K562 (cell line): ENCODE data around the gene PDE5A. TPM values are rescaled to one million over a fixed set of nuclear protein-coding genes. Genes with fewer than 3 reads are reported as not detected.

ENCODE experiments used
- ATAC-seq: fragments of 200-7000 bp; cut with Tn5 transposase; 3 replicates; pipeline ENCODE4 v1.9.1; 2020; ENCODE audit warnings: moderate library complexity
- BruUV-seq: library from RNA; stranded (reverse); fragments of 400-500 nt; replicated peaks from 2 replicates; lab custom pipeline; 2021; lab: Mats Ljungman, UMichigan
- CTCF ChIA-PET: fragments of 300-600 bp; formaldehyde crosslinking; extraction: SDS; loops from one replicate; lab custom pipeline; 2021; ENCODE audit warnings: low intra/inter-chr PET ratio; lab: Yijun Ruan, JAX
- POLR2A ChIA-PET: fragments of 300-600, 350-650 bp; sonication (Branson Sonifier 250); formaldehyde crosslinking; extraction: SDS; loops from one replicate; lab custom pipeline; 2021; ENCODE audit warnings: antibody characterized with exemption, inconsistent platforms; lab: Yijun Ruan, JAX
- DNase-seq, 4 experiments: peaks; one replicate each; pipeline versions ENCODE4 v3.0.0 to v3.0.0-alpha.2; 2011 to 2018; ENCODE audit warnings: low spot score in 3 of 4, mixed read lengths in 3 of 4; ENCODE audit errors: extremely low read depth in 1 of 4
- FAIRE-seq: peaks from 2 replicates; lab custom pipeline; 2011; peaks lifted over from hg19 to GRCh38; lab: Jason Lieb, UNC
- H2AFZ ChIP-seq: 2 replicates; pipeline ENCODE4 v1.6.0; 2011; ENCODE audit warnings: low read depth, low read length, control low read depth, inconsistent platforms
- H3K27ac ChIP-seq: fragments of 200-600 bp; 3 replicates; pipeline ENCODE4 v1.8.0; 2011; ENCODE audit warnings: low read depth, mild to moderate bottlenecking, control low read depth, inconsistent platforms, low read length, moderate library complexity, mixed read lengths; ENCODE audit errors: extremely low read depth
- H3K27me3 ChIP-seq, 2 experiments: fragments of 300-600 bp in 1 of 2; 2 replicates in 1 of 2; 3 replicates in 1 of 2; pipeline versions ENCODE4 v1.6.0 to v1.8.0; 2011; ENCODE audit warnings: inconsistent platforms in 2 of 2, low read length in 2 of 2, mild to moderate bottlenecking in 1 of 2, mixed read lengths in 1 of 2, moderate library complexity in 1 of 2; ENCODE audit not compliant: control insufficient read depth in 2 of 2, insufficient read depth in 2 of 2
- H3K36me3 ChIP-seq: fragments of 300-600 bp; 3 replicates; pipeline ENCODE4 v1.8.0; 2011; ENCODE audit warnings: mild to moderate bottlenecking, low read length, inconsistent platforms; ENCODE audit not compliant: control insufficient read depth, insufficient read depth
- H3K4me1 ChIP-seq, 2 experiments: fragments of 200-600 bp in 1 of 2; replicated peaks in 1 of 2; 2 replicates in 1 of 2; 3 replicates in 1 of 2; pipeline versions ENCODE4 v1.5.1 to v1.8.0; 2011; ENCODE audit warnings: inconsistent platforms in 2 of 2, low read length in 2 of 2, mild to moderate bottlenecking in 1 of 2, mixed read lengths in 1 of 2, moderate library complexity in 1 of 2; ENCODE audit not compliant: control insufficient read depth in 2 of 2, insufficient read depth in 2 of 2
- H3K4me2 ChIP-seq: 2 replicates; pipeline ENCODE4 v1.6.1; 2011; ENCODE audit warnings: low read length, control low read depth, inconsistent platforms, mixed read lengths; ENCODE audit not compliant: insufficient read depth
- H3K4me3 ChIP-seq: fragments of 200-600 bp; sonication (generic), shearing (Covaris generic); 2 replicates; pipeline ENCODE4 v1.5.1; 2016; ENCODE audit warnings: control low read depth, inconsistent platforms
- H3K79me2 ChIP-seq: fragments of 200-600 bp; 3 replicates; pipeline ENCODE4 v1.8.0; 2011; ENCODE audit warnings: low read length, inconsistent platforms; ENCODE audit not compliant: control insufficient read depth, insufficient read depth
- H3K9ac ChIP-seq, 2 experiments: 2 replicates each; pipeline versions ENCODE4 v1.6.0 to v1.6.1; 2011; ENCODE audit warnings: low read depth in 2 of 2, low read length in 2 of 2, control low read depth in 1 of 2, inconsistent platforms in 1 of 2, mild to moderate bottlenecking in 1 of 2, mixed read lengths in 1 of 2; ENCODE audit not compliant: insufficient read depth in 1 of 2
- H3K9me1 ChIP-seq: one replicate; pipeline ENCODE4 v1.6.0; 2011; ENCODE audit warnings: inconsistent platforms, mild to moderate bottlenecking, low read length, moderate library complexity; ENCODE audit not compliant: control insufficient read depth, insufficient read depth
- H3K9me3 ChIP-seq: replicated peaks from 2 replicates; pipeline ENCODE4 v1.5.1; 2011; ENCODE audit warnings: low read depth, low read length, inconsistent platforms; ENCODE audit not compliant: control insufficient read depth, insufficient read depth
- H4K20me1 ChIP-seq: replicated peaks from 2 replicates; pipeline ENCODE4 v1.6.1; 2011; ENCODE audit warnings: low read length, inconsistent platforms, mixed read lengths; ENCODE audit not compliant: control insufficient read depth, insufficient read depth
- FOXA3 ChIP-seq, 2 experiments: fragments of 450-650 bp in 1 of 2; sonication (generic) in 1 of 2; formaldehyde crosslinking; IDR thresholded peaks in 1 of 2; conservative IDR thresholded peaks in 1 of 2; 2 replicates each; pipeline versions ENCODE4 v1.4.0 to v1.8.0; 2020 to 2022; ENCODE audit warnings: mild to moderate bottlenecking in 2 of 2, missing genetic modification reagents in 1 of 2
- IRF9 ChIP-seq: fragments of 450-650 bp; IDR thresholded peaks from 2 replicates; pipeline ENCODE4 v1.6.1; 2016; ENCODE audit warnings: missing biosample characterization, missing genetic modification characterization
- MED1 ChIP-seq: sonication (generic); formaldehyde crosslinking; IDR thresholded peaks from 2 replicates; pipeline ENCODE4 v1.8.1; 2023; ENCODE audit warnings: missing genetic modification reagents, borderline replicate concordance
- MYC ChIP-seq, 2 experiments: fragments of 250-450 bp in 1 of 2; sonication (Bioruptor Pico) in 1 of 2; IDR thresholded peaks; 2 replicates each; pipeline versions ENCODE4 v1.5.1 to v1.6.1; 2012 to 2021; ENCODE audit warnings: low read depth in 2 of 2, borderline replicate concordance in 1 of 2, improper control_type of control experiment in 1 of 2, low read length in 1 of 2, mild to moderate bottlenecking in 1 of 2, moderate library complexity in 1 of 2
- ZNF197 ChIP-seq: fragments of 200-800 bp; sonication (Bioruptor generic); IDR thresholded peaks from 2 replicates; pipeline ENCODE4 v1.6.1; 2016; ENCODE audit warnings: low read depth, missing genetic modification characterization, missing compliant biosample characterization
- WGBS: fragments of 100-300 bp; shearing (Covaris generic); methylation state at CpG from one replicate; pipeline ENCODE4 v1.1.6; 2016; ENCODE audit warnings: low coverage, mixed read lengths; ENCODE audit not compliant: insufficient coverage; ENCODE audit errors: missing lambda C conversion rate; 5-methylcytosine and 5-hydroxymethylcytosine counted together
- in situ Hi-C: fragments of 300-500 bp; cut with MboI; formaldehyde crosslinking; loops from 4 replicates; pipeline ENCODE4 v1.15.0; 2018; ENCODE audit warnings: inconsistent platforms, mixed read lengths
- intact Hi-C: fragments of 100-400 bp; cut with micrococcal nuclease; formaldehyde crosslinking; loops from 2 replicates; pipeline ENCODE4 v1.14.2; 2022
- polyA plus RNA-seq, 8 experiments: library from polyadenylated mRNA; depleted of rRNA in 4 of 8; stranded (reverse) in 5 of 8; unstranded in 3 of 8; fragments of >200 nt; fragmentation: Nextera tagmentation in 2 of 8; fragmentation: Illumina TruSeq in 1 of 8; extraction: Ambion mirVana in 2 of 8; extraction: Trizol in 1 of 8; gene quantifications; 2 replicates each; pipeline versions ENCODE4 v1.2.1 to v1.2.3, GENCODE V29; 2011 to 2014; ENCODE audit warnings: inconsistent platforms in 1 of 8, missing spikeins in 1 of 8
- total RNA-seq, 7 experiments: library from RNA; depleted of rRNA in 6 of 7; stranded (reverse); fragments of >200 nt in 6 of 7; fragmentation: Illumina TruSeq in 2 of 7; extraction: Trizol in 2 of 7; gene quantifications; 2 replicates each; pipeline versions ENCODE4 v1.2.1 to v1.2.3, GENCODE V29; 2011 to 2021; ENCODE audit warnings: low replicate concordance in 1 of 7
- TF ChIP-seq, protein P1 (sequence below): fragments of 450-650 bp; conservative IDR thresholded peaks from 2 replicates; pipeline ENCODE4 v1.6.1; 2016; ENCODE audit warnings: missing genetic modification characterization, low read depth, mild to moderate bottlenecking, missing compliant biosample characterization, moderate library complexity

Gene PDE5A
- total and polyA plus RNA-seq, 9 of the 15 experiments (the other 6 are each of a cell fraction or from before 2014, with no cell fraction given) = 0.07 to 1.9 (median 0.29) TPM

DNA sequence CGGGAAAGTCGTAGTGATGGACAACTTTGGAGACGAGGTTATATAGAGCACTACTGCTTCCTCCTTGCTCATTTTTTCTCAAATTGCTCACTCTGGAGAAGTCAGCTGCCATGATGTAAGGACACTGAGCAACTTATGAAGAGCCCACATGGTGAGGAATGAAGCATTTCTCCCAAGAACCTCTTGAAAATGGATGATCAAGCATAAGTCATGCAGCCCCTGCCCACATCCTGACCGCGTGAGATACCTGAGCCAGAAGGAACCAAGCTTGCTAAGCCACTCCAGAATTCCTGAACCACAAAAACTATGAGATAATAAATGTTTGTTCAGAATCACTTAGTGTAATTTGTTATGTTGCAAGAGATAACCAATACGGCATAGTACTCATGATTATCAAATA is 42.8 kb downstream of the PDE5A start (continued):
- TF ChIP-seq MYC (IDR thresholded peaks at IDR 0.05; ENCODE audit: low read depth, low read length) = no peak
- TF ChIP-seq MYC (CRISPR knock-in tag; IDR thresholded peaks at IDR 0.05; ENCODE audit: borderline replicate concordance, low read depth) = no peak
- no peak for TF ChIP-seq MED1 (CRISPR knock-in tag)
- TF ChIP-seq, all 486 proteins: peak for 0

GRCh38 chr4:119581190-119581873 is 47.3 kb downstream of the PDE5A start:
- H3K79me2 ChIP-seq = no peaks in the 10 kb centered on the region
- no peak overlapping the region for H3K4me2 ChIP-seq
- ChIA-PET CTCF (no interaction called here), POLR2A (no interaction called here)
- no peak overlapping the region for H3K4me3 ChIP-seq
- H3K27me3 ChIP-seq = no peaks in the 10 kb centered on the region
- ATAC-seq (no peak), FAIRE-seq (no peak), DNase-seq (no peak)
- 0% methylated on average over 3 of the region's 3 CpGs for WGBS
- in situ Hi-C loops (no loop called here), intact Hi-C loops (no loop called here)
- H3K4me1 ChIP-seq = no peaks in the 10 kb centered on the region
- H2AFZ ChIP-seq = no peak overlapping the region
- H3K9me1 ChIP-seq = no peaks in the 10 kb centered on the region
- no peaks in the 10 kb centered on the region for H3K36me3 ChIP-seq
- H3K27ac ChIP-seq = no peak overlapping the region
- no peaks in the 10 kb centered on the region for H4K20me1 ChIP-seq
- H3K9me3 ChIP-seq = no peaks in the 10 kb centered on the region
- BruUV-seq = no TSS peak
- H3K9ac ChIP-seq = no peak overlapping the region
- TF ChIP-seq ZNF197 (CRISPR knock-in tag) = no peak
- TF ChIP-seq, protein P1, sequence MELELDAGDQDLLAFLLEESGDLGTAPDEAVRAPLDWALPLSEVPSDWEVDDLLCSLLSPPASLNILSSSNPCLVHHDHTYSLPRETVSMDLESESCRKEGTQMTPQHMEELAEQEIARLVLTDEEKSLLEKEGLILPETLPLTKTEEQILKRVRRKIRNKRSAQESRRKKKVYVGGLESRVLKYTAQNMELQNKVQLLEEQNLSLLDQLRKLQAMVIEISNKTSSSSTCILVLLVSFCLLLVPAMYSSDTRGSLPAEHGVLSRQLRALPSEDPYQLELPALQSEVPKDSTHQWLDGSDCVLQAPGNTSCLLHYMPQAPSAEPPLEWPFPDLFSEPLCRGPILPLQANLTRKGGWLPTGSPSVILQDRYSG (tag) = no peak
- TF ChIP-seq FOXA3 (CRISPR knock-in tag; conservative IDR thresholded peaks at IDR 0.05 in 1 of 2, IDR thresholded peaks at IDR 0.05 in 1 of 2) = no peak
- no peak for TF ChIP-seq IRF9 (tag)
